ENCODE measurements around the gene AFTPH. TPM values are rescaled to one million over a fixed set of nuclear protein-coding genes. Genes with fewer than 3 reads are reported as not detected.

Gene AFTPH
- total RNA-seq, 1 donor from 2014 or later = 53.7 TPM

DNA sequence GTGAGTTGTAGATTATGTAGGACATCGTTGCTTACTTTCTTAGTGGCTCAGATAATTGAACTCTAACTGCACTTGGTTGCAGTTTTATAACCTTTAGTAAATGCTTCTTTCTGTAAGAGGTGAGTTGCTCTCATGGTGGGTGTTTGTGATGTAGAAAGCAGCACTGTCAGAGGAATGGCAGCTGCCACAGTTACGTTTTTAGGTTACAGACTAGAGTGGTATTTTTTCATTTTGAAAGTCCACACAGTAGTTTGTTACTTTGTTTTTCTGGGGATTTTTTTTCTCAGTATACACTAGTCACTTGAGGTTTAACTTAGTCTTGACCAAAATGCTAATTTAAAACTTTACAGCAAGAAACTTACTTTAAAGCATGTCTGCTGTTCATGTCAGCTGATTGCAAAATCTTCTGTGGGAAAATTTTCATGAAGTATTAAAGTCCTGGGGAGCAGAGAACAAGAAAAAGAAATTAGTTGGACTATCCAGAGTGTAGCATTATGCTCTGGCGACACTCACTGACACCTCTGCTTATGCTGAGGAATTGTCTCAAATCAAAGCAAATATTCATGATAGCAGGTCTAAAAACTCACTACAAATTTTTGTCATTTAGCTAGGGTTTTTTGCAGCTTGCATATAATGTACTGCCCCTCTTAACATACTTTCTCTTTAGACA is 14.8 kb downstream of the AFTPH start:
- no peak for DNase-seq (ENCODE audit: low spot score)

DNA sequence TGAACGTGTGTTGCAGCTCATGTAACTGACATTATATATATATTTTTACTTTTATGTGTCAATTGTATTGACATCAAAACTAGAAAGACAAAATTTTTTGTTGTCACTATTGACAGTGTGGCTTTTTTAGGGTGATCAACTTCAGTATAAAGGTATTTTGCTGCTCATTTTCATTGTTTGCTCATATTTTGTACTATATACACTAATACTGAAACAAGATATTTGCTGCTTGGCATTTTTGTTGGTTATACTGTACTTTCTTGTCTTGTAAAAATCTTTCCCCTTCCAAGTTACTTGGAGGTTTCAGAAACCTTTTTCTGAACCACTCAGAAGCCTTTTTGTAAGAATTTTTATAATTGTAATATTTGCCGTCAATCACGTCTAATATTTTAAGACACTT is 16.5 kb downstream of the AFTPH start:
- DNase-seq (ENCODE audit: low spot score) = no peak

DNA sequence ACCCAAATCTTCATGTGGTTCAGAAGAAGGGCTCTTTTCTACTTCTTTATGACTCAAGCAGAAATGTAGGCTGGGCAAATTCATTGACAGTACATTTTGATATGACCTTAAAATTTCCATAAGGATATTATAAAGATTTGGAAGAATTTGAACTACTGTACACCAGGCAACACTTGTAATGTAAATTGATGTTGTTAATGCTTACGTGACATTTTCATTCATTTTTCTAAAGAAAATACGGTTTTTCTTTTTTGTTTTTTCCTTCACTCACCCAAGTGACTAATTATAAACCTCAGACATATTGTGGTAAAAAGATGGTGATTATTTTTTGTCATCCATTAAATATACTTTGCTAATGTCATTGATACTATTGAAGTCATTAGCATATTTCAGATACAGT is 17.4 kb downstream of the AFTPH start:
- DNase-seq (ENCODE audit: low spot score) = no peak

DNA sequence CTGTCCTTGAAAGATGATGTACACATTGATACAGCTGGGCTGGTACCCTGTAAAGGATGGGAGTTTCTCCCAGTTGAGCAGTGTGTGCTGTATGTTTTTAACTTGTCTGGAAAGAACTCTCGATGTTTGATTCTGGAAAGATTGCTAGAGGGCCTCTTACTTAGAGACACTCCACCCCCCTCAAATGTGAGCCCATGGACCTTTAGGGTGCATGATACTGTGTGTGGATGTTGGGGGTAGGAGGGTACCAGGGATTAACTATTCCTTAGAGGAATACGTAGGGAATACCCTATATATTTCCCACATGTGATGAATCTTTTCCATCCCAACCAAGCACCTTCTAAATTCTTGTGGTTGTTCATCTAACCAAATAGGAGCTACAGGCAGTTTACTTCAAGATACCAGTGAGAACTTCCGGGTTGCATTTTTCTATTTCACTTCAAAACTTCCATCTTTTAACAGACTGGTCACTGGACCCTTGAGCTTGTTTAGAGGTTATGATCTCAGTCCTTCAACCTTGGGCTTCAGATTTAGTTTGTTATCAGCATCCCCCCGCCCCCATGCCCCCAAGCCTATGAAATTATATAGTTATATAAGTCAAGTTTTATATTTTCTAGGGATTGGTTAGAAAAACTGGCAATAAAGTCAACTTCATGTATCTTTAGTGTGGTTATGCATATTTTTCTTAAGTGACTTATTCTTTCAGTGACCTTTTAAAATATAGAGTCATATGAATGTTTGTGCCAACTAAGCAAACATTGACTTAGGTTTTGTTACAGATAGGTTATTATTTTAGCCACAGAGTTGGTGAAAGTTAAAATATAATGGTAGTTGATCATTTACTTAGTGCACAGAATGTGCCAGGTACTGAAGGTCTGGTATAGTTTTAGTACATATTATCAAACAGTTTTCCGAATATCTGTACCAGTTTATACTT is 18.2 kb downstream of the AFTPH start:
- no peak for DNase-seq (ENCODE audit: low spot score)

DNA sequence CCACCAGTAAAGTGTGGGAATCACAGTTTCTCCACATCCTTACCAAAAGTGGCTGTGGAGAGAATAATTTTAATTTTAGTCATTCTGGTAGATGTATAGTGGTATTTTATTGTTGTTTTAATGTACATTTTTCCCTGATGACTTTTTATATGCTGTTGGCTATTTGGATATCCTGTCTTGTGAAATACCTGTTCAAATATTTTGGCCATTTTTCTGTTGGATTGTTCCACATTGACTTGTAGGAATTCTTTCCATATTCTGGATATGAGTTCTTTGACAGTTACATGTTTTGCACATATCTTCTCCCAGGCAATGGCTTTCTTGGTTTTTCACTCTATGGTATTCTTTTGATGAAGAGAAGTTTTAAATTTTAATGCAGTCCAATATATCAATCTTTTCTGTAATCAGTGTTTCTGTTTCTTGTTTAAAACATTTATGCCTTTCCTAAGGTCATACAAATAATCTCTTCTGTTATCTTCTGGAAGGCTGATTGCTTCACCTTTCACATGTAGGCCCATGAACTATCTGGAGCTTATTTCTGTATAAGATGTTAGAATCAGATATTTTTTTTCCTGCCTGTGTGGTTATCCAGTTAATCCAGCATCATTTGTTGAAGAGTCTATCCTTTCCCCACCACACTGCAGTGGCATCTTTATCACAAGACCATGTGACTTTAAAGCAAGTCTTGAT is 19.0 kb downstream of the AFTPH start:
- no peak for DNase-seq (ENCODE audit: low spot score)

DNA sequence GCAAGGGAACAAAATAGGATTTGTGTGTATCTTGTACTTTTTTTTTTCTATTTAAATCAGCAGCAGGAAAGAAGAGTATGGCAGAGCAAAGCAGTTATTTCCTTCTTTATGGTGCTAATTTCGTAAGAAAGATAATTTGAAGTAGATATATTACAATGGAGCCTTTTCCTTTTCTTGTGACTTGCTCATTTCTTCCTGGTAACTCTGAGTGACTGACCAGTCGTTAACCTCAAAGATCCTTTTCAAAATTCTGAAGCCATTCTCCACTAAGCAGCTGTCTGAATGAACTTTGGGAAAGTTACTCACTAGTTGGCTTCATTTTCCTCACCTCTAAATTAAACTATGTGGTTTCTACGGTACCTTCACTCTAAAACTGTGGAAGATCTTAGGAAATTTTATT is 24.6 kb downstream of the AFTPH start:
- no peak for DNase-seq (ENCODE audit: low spot score)

DNA sequence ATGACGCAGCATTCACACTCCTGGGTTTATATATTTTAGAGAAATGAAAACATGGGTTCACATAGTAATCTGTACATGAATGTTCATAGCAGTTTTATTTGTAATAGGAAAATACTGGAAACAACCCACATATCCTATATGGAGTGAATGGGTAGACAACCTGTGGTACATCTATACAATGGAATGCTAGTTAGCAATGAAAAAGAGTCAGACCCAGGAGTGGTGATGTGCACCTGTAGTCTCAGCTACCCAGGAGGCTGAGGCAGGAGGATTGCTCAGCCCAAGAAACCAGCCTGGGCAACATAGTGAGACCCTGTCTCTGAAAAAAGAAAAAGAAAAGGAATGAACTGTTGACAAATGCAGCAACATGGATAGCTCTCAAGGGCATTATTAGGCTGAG is 25.9 kb downstream of the AFTPH start:
- no peak for DNase-seq (ENCODE audit: low spot score)

DNA sequence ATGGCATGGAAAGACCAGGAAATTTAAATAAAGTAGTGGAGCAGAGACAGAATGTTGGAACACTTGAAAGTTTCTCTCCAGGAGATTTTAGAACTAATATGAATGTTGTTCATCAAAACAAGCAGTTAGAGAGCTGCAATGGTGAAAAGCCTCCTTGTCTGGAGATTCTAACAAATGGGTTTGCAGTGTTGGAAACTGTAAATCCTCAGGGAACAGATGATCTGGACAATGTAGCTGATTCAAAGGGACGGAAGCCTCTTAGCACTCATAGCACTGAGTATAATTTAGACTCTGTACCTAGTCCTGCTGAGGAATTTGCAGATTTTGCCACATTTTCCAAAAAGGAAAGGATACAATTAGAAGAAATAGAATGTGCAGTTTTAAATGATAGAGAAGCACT is 27.7 kb downstream of the AFTPH start:
- DNase-seq (ENCODE audit: low spot score) = no peak

DNA sequence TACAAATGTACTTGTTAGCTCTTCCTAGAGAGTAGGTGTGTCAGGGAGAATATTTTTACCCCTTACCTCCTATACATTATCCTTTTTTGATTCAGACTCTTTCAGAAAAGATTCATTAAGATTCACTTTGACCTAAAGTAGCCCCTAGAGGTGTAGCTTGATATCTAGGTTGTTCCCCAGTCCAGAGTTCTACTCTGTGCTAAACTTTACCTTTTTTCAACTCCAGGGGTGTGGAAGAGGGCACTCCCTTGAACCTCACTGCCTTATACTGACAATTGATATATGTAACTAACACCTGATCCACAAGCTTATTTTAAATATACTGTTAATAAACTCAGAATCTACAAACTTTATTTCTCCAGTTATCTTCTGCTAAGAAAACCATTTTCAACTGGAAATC is 30.0 kb downstream of the AFTPH start:
- DNase-seq (ENCODE audit: low spot score) = no peak

DNA sequence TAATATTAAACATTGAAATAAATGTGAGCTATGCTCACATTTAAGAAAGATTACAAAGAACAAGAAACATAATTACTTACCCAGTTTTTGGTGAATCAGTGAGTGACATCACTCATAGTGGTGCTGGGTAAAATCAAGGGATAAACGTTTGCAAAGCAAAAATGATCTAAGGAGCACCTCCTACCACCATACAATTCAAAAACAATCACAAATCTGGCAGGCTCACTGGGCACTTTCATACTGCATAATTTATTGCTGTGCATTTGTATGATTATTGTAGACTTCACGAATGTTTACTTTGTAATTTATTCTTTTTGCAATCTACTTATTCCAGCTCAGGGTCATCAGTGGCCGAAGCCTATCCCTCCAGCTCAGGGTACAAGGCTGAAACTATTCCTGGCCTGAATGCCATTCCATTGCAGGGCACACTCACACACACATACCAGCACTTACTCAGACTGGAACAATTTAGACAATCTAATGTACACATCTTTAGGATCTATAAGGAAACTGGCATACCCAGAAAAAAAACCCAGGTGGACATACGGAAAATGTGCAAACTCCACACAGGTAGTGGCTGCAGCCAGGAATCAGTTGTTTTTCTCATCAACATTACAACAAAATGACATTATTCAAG is 34.4 kb downstream of the AFTPH start:
- DNase-seq (ENCODE audit: low spot score) = no peak

DNA sequence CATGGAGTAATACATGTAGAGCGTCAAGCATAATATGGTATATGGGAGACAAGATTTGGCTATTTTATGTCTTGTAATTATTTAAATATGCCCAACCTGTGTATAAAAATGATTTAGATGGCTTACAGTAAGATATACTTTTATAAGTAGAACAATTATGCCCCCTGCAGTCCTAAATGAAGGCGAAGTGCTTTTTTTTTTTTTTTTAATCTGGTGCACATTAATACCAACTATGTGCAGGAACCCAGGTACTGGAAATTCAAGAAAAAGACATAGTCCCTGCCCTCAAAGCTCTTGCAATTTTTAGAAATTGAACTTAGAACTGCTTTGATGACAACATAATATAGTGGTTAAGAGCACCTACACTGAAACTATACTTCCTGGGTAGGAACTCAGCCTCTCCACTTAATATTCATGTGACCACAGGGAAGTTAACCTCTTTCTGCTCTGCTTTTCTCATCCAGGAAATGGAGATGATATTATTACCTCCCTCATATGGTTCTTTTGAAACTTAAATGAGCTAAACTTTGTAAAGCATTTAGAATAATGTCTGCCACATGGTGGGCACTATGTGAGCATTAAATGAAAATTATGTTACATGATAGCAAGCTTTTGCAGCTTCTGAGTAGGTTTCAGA is 38.1 kb downstream of the AFTPH start:
- no peak for DNase-seq (ENCODE audit: low spot score)

DNA sequence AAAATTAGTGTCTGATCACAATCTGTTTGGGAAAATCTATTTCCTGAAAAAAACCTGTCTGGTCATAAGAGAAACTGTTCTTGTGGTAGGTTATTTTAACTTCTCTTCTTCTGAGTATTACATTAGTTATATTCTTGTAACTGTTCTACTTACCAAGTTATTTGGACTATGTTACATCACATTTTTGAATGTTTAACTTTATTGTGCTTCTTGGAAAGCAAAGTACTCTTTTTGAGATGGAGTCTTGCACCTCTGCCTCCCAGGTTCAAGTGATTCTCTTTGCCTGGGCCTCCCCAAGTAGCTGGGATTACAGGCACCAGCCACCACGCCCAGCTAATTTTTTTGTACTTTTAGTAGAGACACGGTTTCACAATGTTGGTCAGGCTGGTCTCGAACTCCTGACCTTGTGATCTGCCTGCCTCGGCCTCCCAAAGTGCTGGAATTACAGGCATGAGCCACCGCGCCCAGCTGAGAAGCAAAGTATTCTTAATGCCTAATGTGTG is 39.4 kb downstream of the AFTPH start:
- DNase-seq (ENCODE audit: low spot score) = no peak

DNA sequence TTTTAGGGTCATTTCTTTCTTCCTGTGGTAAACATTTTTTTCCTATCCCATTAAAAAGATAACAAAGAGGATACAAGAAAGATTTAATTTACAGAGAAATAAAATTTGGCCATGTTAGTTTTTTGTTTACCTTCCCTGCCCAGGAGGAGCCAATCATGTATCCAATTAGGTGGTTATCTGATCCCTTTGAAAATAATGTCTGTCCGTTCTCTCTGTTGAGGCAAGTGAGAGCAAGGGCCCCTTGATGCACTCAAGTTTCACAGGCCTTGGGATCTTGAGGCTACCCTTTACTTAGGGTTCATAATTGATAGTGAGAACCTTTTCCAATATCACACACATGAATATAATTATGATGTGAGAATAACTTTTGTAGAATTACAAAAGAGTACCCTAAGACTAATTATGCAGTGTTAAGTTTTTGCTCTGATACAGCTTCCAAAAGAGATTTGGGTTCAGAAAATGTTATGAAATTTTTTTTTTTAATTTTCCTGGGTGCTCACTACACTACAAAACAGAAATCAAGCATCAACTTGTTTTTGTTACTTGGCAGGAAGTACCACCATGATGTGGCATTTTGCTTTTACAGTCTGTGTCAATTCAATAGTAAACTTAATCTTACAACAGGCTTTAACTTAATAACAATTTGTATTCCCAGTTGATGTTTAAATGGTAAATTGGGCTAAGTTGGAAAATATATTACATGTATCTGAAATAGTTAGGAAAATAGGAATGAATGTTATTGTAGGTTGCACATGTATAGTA is 42.0 kb downstream of the AFTPH start:
- DNase-seq (ENCODE audit: low spot score) = no peak

DNA sequence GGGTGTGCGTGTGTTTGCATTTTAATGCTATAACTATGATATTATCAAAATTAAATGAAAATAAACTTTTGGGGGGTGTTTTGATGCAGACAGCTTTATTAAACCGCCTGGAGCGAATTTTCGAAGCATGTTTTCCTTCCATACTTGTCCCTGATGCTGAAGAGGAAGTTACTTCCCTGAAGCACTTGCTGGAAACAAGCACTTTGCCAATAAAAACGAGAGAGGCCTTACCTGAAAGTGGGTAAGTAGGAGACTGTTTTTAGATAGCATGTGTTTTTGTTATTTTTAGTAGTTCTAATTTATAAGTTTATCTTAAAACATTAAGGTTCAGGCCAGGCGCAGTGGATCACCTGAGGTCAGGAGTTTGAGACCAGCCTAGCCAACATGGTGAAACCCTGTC is 43.3 kb downstream of the AFTPH start:
- no peak for DNase-seq (ENCODE audit: low spot score)

DNA sequence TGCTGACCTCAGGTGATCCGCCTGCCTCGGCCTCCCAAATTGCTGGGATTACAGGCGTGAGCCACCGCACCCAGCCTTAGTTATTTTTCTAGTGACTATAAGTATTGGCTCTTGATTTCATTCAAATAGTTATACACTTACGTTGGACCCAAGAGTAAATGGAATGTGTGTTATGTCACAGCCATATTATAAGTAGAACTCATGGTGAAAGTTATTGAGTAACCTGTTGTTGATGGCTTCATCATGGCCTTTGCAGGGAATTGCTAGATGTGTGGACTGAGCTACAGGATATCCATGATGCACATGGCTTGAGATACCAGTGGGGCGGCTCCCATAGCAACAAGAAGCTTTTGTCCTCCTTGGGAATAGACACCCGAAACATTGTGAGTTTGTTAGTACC is 44.7 kb downstream of the AFTPH start:
- no peak for DNase-seq (ENCODE audit: low spot score)

DNA sequence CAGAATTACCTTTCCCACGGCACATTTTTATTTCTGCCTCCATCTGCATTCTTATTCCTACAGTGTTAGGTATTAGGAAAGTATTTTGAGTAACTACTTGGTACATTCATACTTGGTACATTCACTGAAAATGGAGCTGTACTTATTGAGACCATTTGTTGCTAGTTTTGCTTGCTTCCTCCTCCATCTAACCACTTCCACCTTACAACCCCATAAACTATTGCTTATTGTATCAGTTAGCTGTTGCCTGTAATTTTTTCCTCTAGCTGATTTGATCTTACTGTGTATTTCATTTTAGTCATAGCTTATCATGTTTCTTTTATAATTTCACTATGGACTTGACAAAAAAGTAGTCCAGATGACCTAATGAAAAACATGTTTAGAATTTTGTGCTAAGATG is 50.7 kb downstream of the AFTPH start:
- DNase-seq (ENCODE audit: low spot score) = no peak

DNA sequence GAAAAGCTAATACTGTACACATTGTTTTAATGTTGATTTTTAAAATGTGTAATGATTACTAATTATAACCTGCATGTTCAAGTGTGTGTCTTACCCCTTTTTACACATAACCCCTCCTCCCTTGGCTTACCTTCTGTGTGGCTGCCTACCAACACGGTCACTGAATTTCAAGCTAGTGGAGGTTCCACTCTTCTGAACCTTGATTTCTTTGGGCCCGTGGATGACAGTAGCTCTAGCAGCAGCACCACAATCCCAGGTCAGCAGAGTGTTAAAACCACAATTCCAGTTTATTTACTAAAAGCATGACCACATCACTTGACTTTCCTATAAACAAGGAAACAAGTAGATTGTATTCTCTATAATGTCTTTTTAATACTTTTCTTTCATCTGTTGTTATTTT is 56.9 kb downstream of the AFTPH start:
- DNase-seq (ENCODE audit: low spot score) = no peak

DNA sequence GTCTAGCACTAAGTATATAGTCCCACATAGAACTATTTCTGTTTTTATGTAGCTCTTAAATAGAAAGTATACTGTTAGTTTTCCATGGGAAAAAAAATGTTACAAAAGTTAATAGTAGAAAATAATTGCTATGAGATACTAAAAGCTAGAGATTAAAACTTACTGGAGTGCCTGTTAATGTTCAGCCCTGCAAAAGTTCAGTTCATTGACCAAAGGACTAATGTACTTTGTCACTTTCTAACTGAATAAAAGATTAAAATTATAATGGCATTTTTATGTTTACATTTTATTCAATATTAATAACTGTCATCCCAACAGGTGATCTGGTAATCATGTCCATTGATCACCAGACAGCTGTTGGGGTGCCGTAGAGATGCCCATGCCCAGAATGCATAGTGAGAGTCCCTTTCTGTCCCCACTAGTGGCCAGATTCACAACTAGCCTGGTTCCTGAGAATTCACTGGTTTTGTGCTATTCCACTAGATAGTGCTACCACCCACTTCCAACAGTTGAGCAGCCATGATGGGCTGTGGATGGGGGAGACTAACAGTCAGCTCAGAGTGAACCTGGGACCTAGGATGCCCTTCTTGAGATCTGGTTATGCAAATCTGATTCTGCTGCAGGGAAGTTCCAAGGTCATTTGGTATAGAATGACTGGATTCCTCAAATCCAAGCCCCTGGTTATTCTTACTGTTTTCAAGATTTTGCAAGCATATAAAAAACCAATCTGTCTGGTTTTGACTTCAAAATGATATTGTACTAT is 57.8 kb downstream of the AFTPH start:
- no peak for DNase-seq (ENCODE audit: low spot score)

DNA sequence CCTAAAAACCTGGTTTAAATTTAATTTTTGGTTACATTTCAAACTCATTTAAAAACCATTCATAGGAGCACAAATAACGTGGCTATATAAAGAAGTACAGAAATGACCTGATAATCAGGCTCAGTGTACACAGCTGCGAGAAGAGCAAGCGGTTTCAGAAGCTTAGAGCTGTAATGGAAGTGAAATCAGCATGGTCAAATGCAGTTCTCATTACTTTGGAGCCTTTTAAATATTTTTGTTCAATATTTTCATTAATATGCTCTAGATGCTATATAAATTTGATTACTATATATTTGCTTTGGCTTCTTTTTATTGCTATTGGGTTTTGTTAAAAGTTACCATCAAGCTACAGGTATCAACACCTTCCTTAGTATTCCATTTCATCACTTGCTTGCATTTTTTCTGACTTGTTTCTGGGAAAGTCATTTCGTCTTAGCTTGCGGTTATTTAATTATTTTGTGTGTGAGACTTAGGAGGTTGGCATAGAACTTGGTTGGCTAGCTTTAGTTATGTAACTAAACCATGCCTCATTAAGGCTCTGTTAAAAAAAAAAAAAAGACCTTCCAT is 58.7 kb downstream of the AFTPH start:
- DNase-seq (ENCODE audit: low spot score) = no peak

DNA sequence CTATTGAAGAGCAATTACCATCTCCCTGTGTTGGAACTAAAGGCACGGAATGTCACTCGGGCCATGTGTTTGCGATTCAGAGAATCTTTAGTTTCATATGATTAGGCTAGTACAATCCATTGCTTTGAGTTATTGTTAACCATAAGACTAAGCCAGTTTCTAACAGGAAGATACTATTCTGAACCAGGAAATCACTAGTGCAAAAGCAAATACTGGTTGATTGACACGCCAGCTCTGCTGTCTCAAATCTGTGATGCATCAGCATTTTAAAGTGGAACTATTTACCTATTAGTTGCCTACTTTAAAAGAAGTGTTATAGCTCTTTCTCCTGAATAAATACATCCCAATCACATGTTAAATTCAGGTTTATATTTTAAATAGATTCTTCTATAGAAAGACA is 61.9 kb downstream of the AFTPH start:
- DNase-seq (ENCODE audit: low spot score) = no peak

Data from umbilical cord (tissue), 2 donors.